Lung (tissue), 12 donors: ENCODE data around the gene WRAP73. TPM values are rescaled to one million over a fixed set of nuclear protein-coding genes. Genes with fewer than 3 reads are reported as not detected.

Source experiments
- ATAC-seq: fragments of 200-7000 bp; cut with Tn5 transposase; one replicate; pipeline ENCODE4 v1.9.1; 2020; ENCODE audit warnings: moderate number of reproducible peaks; ENCODE audit not compliant: insufficient read depth, low FRiP score
- DNase-seq, 3 donors: peaks; one replicate each; pipeline ENCODE4 v3.0.0-alpha.2; 2013 to 2017
- H3K27ac ChIP-seq, 2 donors: one replicate each; pipeline ENCODE4 v1.5.1; 2013; ENCODE audit warnings: mild to moderate bottlenecking in 2 of 2, moderate library complexity in 2 of 2, control low read depth in 1 of 2, inconsistent platforms in 1 of 2, low read depth in 1 of 2, low read length in 1 of 2
- H3K27me3 ChIP-seq, 3 donors: one replicate each; pipeline ENCODE4 v1.5.1; 2013; ENCODE audit warnings: low read length in 2 of 3; ENCODE audit not compliant: control insufficient read depth in 3 of 3, insufficient read depth in 3 of 3
- H3K36me3 ChIP-seq, 4 donors: one replicate each; pipeline ENCODE4 v1.5.1; 2013; ENCODE audit warnings: low read length in 4 of 4, mild to moderate bottlenecking in 1 of 4, moderate library complexity in 1 of 4; ENCODE audit not compliant: control insufficient read depth in 4 of 4, insufficient read depth in 4 of 4
- H3K4me1 ChIP-seq, 5 donors: one replicate each; pipeline ENCODE4 v1.5.1; 2013; ENCODE audit warnings: low read length in 5 of 5, mild to moderate bottlenecking in 2 of 5, moderate library complexity in 1 of 5; ENCODE audit not compliant: control insufficient read depth in 5 of 5, insufficient read depth in 5 of 5
- H3K4me3 ChIP-seq: one replicate; pipeline ENCODE4 v1.5.1; 2013; ENCODE audit warnings: mild to moderate bottlenecking, control low read depth, moderate library complexity
- H3K9ac ChIP-seq, 2 donors: one replicate each; pipeline ENCODE4 v1.5.1; 2013; ENCODE audit warnings: low read length in 2 of 2, control low read depth in 1 of 2; ENCODE audit not compliant: insufficient read depth in 1 of 2
- H3K9me3 ChIP-seq, 4 donors: one replicate each; pipeline ENCODE4 v1.5.1; 2013; ENCODE audit warnings: low read length in 3 of 4, mild to moderate bottlenecking in 1 of 4, moderate library complexity in 1 of 4; ENCODE audit not compliant: control insufficient read depth in 4 of 4, insufficient read depth in 3 of 4
- CTCF ChIP-seq: IDR thresholded peaks from 2 replicates; pipeline ENCODE4 v1.5.1; 2012; ENCODE audit warnings: mild to moderate bottlenecking; ENCODE audit errors: control extremely low read depth, extremely low read depth
- whole genome bisulfite sequencing, 2 donors: extraction: QIAGEN DNeasy Blood & Tissue Kit; methylation state at CpG; one replicate each; pipeline ENCODE4 v1.1.7; 2013; 5-methylcytosine and 5-hydroxymethylcytosine counted together
- polyA plus RNA-seq, 2 donors: library from polyadenylated mRNA; stranded (reverse); fragments of 200-250 nt; gene quantifications; one replicate each; pipeline ENCODE4 v1.2.1, GENCODE V29; 2013
- total RNA-seq, 2 donors: library from RNA; depleted of rRNA in 1 of 2; stranded (reverse); fragments of >200 nt in 1 of 2; gene quantifications; one replicate each; pipeline ENCODE4 v1.2.1, GENCODE V29; 2014 to 2021
- donor health status: control.
- donor health status: control.
- donor health status: Bipolar disorder and iron deficiency.
- donor health status: healthy.
- donor health status: DM: yes; HTN: yes; CAD: no.

Gene WRAP73
- total and polyA plus RNA-seq, 4 donors: 17.3 to 25.3 (median 22.8) TPM

- Histone ChIP-seq H3K27ac (peak overlapping the region in 1 of 2 donors; percentile 65), H3K27me3 (no peaks in the 10 kb centered on the region), H3K9ac (no peak overlapping the region), H3K36me3 (peaks cover 0 to 3% (median 0%) of the 10 kb centered on the region in 4 donors), H3K4me3 (no peak overlapping the region), H3K9me3 (no peaks in the 10 kb centered on the region), H3K4me1 (peaks cover 0 to 36% (median 26%) of the 10 kb centered on the region in 5 donors)
- no peak for TF ChIP-seq CTCF
- ATAC-seq (no peak), DNase-seq (no peak)
- 81 to 87% methylated on average over 30 to 33 of the region's 33 CpGs for WGBS, 2 donors
Measured at GRCh38 chr1:3590951-3591865, 58.7 kb downstream of the WRAP73 start.

- 47 to 53% methylated on average over 27 of the region's 27 CpGs for WGBS, 2 donors
- peaks cover 0 to 11% (median 0%) of the 10 kb centered on the region in 4 donors for H3K36me3 ChIP-seq
- no peaks in the 10 kb centered on the region for H3K27me3 ChIP-seq
- peak overlapping the region in 1 of 2 donors; percentile 65 for H3K27ac ChIP-seq
- no peak for TF ChIP-seq CTCF
- H3K4me3 ChIP-seq: no peak overlapping the region
- H3K4me1 ChIP-seq: peaks cover 0 to 36% (median 26%) of the 10 kb centered on the region in 5 donors
- ATAC-seq (peak; percentile 44), DNase-seq (peak; percentile 67 to 85 (median 73))
- no peak overlapping the region for H3K9ac ChIP-seq
- H3K9me3 ChIP-seq: no peaks in the 10 kb centered on the region
Measured at GRCh38 chr1:3590139-3590763, 59.7 kb downstream of the WRAP73 start.

GRCh38 chr1:3588395-3588794, 61.5 kb downstream of the WRAP73 start:
- Histone ChIP-seq H3K9ac (no peak overlapping the region), H3K36me3 (peaks cover 0 to 15% (median 0%) of the 10 kb centered on the region in 4 donors), H3K27me3 (no peaks in the 10 kb centered on the region), H3K27ac (no peak overlapping the region), H3K4me3 (no peak overlapping the region), H3K4me1 (peaks cover 0 to 36% (median 23%) of the 10 kb centered on the region in 5 donors), H3K9me3 (no peaks in the 10 kb centered on the region)
- no peak for TF ChIP-seq CTCF
- DNase-seq (no peak), ATAC-seq (no peak)
- 79 to 82% methylated on average over 2 to 5 of the region's 5 CpGs for WGBS, 2 donors
